Memory B cell (primary cell): ENCODE results near the gene KLF17.

ENCODE experiments used
- ATAC-seq: fragments of 150-1000 bp; cut with Tn5 transposase; 2 replicates; pipeline ENCODE4 v1.10.0; 2021; ENCODE audit warnings: low read depth, mild to moderate bottlenecking, moderate library complexity
- DNase-seq, 2 donors: peaks; one replicate each; pipeline ENCODE4 v3.0.0; 2022; ENCODE audit warnings: low spot score in 2 of 2
- H3K27ac Mint-ChIP-seq: one replicate; pipeline ENCODE4 v1.8.0; 2022; ENCODE audit warnings: mild to moderate bottlenecking, moderate library complexity, mixed read lengths
- H3K27me3 Mint-ChIP-seq: one replicate; pipeline ENCODE4 v1.8.0; 2022; ENCODE audit warnings: mixed read lengths
- H3K36me3 Mint-ChIP-seq: one replicate; pipeline ENCODE4 v1.8.0; 2022; ENCODE audit warnings: mild to moderate bottlenecking, mixed read lengths
- H3K4me1 Mint-ChIP-seq: one replicate; pipeline ENCODE4 v1.8.0; 2022; ENCODE audit warnings: mixed read lengths
- H3K4me3 Mint-ChIP-seq: one replicate; pipeline ENCODE4 v1.8.0; 2022; ENCODE audit warnings: mild to moderate bottlenecking, moderate library complexity, mixed read lengths
- H3K9me3 Mint-ChIP-seq: one replicate; pipeline ENCODE4 v1.8.0; 2022; ENCODE audit warnings: mixed read lengths

KLF17 gene

DNA sequence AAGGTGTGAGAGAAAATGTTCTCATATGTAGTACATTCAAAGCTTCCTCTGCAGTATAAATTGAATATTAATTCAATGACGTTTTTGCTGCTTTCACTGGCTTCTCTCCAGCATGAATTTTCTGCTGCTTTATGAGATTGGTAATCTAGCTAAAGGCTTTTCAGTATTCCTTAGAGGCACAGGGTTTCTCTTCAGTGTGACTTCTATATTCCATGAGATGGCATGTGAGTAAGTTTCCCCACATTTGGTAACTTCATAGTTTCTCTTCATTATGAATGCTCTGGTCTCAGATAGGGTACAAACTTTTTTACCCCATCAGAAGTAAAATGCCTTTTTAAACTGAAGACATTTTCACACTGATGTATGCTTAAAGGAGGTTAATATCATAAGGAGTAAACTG lies 33.2 kb downstream of the KLF17 start:
- H3K27me3 Mint-ChIP-seq: peaks cover 11% of the 10 kb centered on the region
- H3K4me1 Mint-ChIP-seq: no peaks in the 10 kb centered on the region
- H3K9me3 Mint-ChIP-seq: peaks cover 2% of the 10 kb centered on the region
- DNase-seq: no peak
- ATAC-seq: no peak
- no peak overlapping the region for H3K4me3 Mint-ChIP-seq
- peaks cover 2% of the 10 kb centered on the region for H3K36me3 Mint-ChIP-seq
- no peak overlapping the region for H3K27ac Mint-ChIP-seq

GRCh38 chr1:44152692-44153091 lies 34.1 kb downstream of the KLF17 start:
- no peaks in the 10 kb centered on the region for H3K4me1 Mint-ChIP-seq
- H3K36me3 Mint-ChIP-seq: peaks cover under 1% of the 10 kb centered on the region
- DNase-seq (no peak), ATAC-seq (no peak)
- no peak overlapping the region for H3K4me3 Mint-ChIP-seq
- peaks cover under 1% of the 10 kb centered on the region for H3K9me3 Mint-ChIP-seq
- no peak overlapping the region for H3K27ac Mint-ChIP-seq
- peaks cover 11% of the 10 kb centered on the region for H3K27me3 Mint-ChIP-seq

DNA sequence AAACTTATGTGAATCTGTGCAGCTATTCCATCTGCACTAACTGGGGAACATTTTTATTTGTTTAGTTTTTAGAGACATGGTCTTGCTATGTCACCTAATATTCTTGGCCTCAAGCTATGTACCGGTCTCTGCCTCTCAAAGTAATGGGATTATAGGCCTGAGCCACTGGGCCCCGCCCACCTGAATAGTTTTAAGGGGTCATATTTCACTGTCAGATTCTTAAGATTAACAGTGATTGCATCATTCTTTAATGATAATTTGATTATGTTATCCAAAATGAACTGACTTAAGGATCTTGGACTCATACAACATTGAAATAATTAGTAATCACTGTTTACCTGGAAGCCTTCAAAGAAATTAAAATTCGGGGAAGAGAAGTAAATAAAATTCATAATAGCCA lies 35.4 kb downstream of the KLF17 start:
- ATAC-seq (no peak), DNase-seq (no peak)
- Mint-ChIP-seq H3K27ac (no peak overlapping the region), H3K36me3 (no peaks in the 10 kb centered on the region), H3K9me3 (no peaks in the 10 kb centered on the region), H3K4me3 (no peak overlapping the region), H3K4me1 (no peaks in the 10 kb centered on the region), H3K27me3 (peaks cover 9% of the 10 kb centered on the region)

DNA sequence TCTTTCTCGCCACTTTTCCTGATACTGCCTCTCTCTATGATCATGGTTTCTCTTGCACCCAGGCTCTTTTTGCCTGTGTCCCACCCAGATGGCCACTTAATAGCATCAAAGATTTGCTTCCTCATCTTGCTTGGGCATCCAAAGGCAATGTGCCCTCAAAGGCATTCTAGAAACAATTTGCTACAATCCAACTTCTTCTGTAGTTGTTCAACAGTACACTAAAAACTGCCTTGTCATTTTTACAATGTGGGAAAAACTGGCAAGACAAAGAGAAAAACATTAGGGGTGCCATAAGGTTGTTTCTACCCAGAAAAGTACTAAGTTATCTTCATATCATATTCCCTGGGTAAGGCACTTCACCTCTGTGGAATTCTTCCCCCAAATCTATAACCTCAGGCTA lies 39.3 kb downstream of the KLF17 start:
- Mint-ChIP-seq H3K27ac (no peak overlapping the region), H3K36me3 (peaks cover 2% of the 10 kb centered on the region), H3K4me3 (no peak overlapping the region), H3K4me1 (no peaks in the 10 kb centered on the region), H3K27me3 (peaks cover 3% of the 10 kb centered on the region), H3K9me3 (peaks cover 3% of the 10 kb centered on the region)
- no peak for DNase-seq
- ATAC-seq: no peak

- ATAC-seq (no peak), DNase-seq (no peak)
- Mint-ChIP-seq H3K4me1 (no peaks in the 10 kb centered on the region), H3K36me3 (peaks cover 2% of the 10 kb centered on the region), H3K4me3 (no peak overlapping the region), H3K27ac (no peak overlapping the region), H3K9me3 (peaks cover 3% of the 10 kb centered on the region), H3K27me3 (no peaks in the 10 kb centered on the region)
These were observed 40.2 kb downstream of the KLF17 start for GRCh38 chr1:44158871-44159270.

GRCh38 chr1:44161546-44161945 lies 42.9 kb downstream of the KLF17 start:
- Mint-ChIP-seq H3K4me1 (no peaks in the 10 kb centered on the region), H3K27me3 (no peaks in the 10 kb centered on the region), H3K9me3 (peaks cover 3% of the 10 kb centered on the region), H3K27ac (no peak overlapping the region), H3K4me3 (no peak overlapping the region), H3K36me3 (peaks cover 3% of the 10 kb centered on the region)
- no peak for DNase-seq
- no peak for ATAC-seq

- H3K4me1 Mint-ChIP-seq: no peaks in the 10 kb centered on the region
- peaks cover 5% of the 10 kb centered on the region for H3K36me3 Mint-ChIP-seq
- H3K4me3 Mint-ChIP-seq: no peak overlapping the region
- no peak for DNase-seq
- peaks cover 10% of the 10 kb centered on the region for H3K9me3 Mint-ChIP-seq
- H3K27me3 Mint-ChIP-seq: peaks cover 9% of the 10 kb centered on the region
- ATAC-seq: no peak
- H3K27ac Mint-ChIP-seq: no peak overlapping the region
These were observed 50.0 kb downstream of the KLF17 start for GRCh38 chr1:44168520-44169098.

- no peak for DNase-seq
- H3K27ac Mint-ChIP-seq: no peak overlapping the region
- peaks cover 11% of the 10 kb centered on the region for H3K27me3 Mint-ChIP-seq
- ATAC-seq: no peak
- no peak overlapping the region for H3K4me3 Mint-ChIP-seq
- peaks cover 3% of the 10 kb centered on the region for H3K36me3 Mint-ChIP-seq
- peaks cover 14% of the 10 kb centered on the region for H3K9me3 Mint-ChIP-seq
- H3K4me1 Mint-ChIP-seq: no peaks in the 10 kb centered on the region
These were observed 51.7 kb downstream of the KLF17 start for GRCh38 chr1:44170281-44170823.

DNA sequence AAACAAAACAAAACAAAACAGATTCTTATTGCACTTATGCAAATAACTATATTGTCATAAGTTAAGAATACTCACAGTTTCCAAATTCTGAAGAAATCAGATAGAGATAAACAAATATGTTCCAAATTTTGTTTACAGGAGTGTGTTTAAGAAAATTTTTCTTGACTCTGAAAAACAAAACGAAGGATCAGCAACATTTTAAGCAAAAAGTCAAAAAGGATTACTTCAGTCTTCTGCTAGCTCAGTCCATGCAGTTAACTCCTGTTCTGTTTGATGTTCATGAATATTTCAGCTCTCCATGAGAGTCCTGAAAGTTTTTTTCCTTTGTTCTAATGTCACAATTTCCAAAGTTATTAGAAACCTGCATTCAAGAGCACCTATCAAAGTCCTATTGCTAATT lies 56.0 kb downstream of the KLF17 start:
- Mint-ChIP-seq H3K36me3 (no peaks in the 10 kb centered on the region), H3K9me3 (peaks cover 5% of the 10 kb centered on the region), H3K4me3 (no peak overlapping the region), H3K27ac (no peak overlapping the region), H3K4me1 (no peaks in the 10 kb centered on the region), H3K27me3 (peaks cover 6% of the 10 kb centered on the region)
- DNase-seq: no peak
- ATAC-seq: no peak
